NCI-H774 (cell line): ENCODE data around the gene TMEM263.
"Not testable (repeated sequence)": the region's sequence is repeated elsewhere in the genome, so short reads cannot be mapped to it uniquely, and the experiment has no call there.

Experiments
- DNase-seq: peaks from one replicate; lab custom pipeline; 2025; lab: John Stamatoyannopoulos, UW

Gene TMEM263

GRCh38 chr12:106986625-106987389 is 31.1 kb downstream of the TMEM263 start, which contains the start of gene MTERF2:
TSS of gene MTERF2 (minus strand) at chr12:106987146. CDS start at chr12:106978714, 8,432 bp downstream.
- DNase-seq: peak; percentile 96

DNA sequence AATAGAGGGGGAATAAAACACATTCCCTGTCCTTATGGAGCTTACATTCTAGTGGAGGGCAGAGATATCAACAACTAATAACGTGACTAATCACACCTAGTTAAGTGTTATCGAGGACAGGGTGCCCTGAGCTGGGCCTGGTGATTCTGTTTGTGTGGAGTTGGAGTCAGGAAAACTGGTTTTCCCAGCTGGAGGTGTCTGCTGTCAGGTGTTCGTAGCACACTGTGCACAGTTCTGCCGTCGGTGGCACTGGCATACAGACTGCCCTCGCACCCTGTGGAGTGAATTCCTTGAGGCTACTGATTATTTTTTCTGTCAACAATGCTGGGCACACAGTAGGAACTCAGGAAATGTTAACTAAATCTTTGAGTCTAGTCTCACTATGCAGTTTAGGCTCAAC is 32.1 kb downstream of the TMEM263 start:
- peak; percentile 8 for DNase-seq

GRCh38 chr12:106994579-106995220 is 39.0 kb downstream of the TMEM263 start:
- DNase-seq: no peak

DNA sequence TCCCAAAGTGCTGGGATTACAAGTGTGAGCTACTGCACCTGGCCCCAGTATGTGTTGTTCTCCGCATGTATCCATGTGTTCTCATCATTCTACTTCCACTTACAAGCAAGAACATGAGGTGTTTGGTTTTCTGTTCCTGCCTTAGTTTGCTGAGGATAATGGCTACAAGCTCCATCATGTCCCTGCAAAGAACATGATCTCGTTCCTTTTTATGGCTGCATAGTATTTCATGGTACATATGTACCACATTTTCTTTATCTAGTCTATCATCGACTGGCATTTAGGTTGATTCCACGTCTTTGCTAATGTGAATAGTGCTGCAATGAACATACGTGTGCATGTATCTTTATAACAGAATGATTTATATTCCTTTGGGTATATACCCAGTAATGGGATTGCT is 40.4 kb downstream of the TMEM263 start:
- not testable (repeated sequence) for DNase-seq

GRCh38 chr12:106997916-106998315 is 42.2 kb downstream of the TMEM263 start:
- DNase-seq: no peak

- DNase-seq: no peak
Observed at GRCh38 chr12:106999446-106999845, 43.7 kb downstream of the TMEM263 start.

DNA sequence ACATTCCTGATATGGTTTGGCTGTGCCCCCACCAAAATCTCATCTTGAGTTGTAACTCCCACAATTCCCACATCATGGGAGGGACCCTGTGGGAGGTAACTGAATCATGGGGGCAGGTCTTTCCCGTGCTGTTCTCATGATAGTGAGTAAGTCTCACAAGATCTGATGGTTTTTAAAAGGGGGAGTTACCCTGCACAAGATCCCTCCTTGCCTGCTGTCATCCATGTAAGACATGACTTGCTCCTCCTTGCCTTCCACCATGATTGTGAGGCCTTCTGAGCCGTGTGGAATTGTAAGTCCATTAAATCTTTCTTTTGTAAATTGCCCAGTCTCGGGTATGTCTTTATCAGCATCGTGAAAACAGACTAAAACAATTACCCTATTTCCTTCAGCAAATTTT is 47.0 kb downstream of the TMEM263 start:
- DNase-seq: not testable (repeated sequence)

- DNase-seq: no peak
Observed at GRCh38 chr12:107007411-107007810, 51.7 kb downstream of the TMEM263 start.

GRCh38 chr12:107011519-107011918 is 55.8 kb downstream of the TMEM263 start:
- no peak for DNase-seq

GRCh38 chr12:107012736-107013425 is 57.2 kb downstream of the TMEM263 start:
- no peak for DNase-seq

- no peak for DNase-seq
Observed at GRCh38 chr12:107014055-107014454, 58.3 kb downstream of the TMEM263 start.

GRCh38 chr12:107017042-107017441 is 61.3 kb downstream of the TMEM263 start:
- DNase-seq: no peak

DNA sequence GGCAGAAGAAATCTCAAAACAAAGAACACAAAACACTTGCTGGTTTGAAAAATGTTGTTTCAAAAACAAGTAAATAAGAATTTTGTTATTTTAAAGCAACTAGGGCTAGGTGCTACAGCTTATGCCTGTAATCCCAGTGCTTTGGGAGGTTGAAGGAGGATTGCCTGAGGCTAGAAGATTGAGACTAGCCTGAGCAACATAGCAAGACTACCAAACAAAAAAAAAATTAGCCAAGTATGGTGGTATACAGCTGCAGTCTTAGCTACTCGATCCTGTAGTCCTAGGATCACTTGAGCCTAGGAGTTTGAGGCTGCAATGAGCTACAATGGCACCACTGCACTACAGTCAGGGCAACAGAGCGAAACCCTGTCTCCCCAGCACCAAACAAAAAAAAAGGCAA is 63.8 kb downstream of the TMEM263 start:
- no peak for DNase-seq
